GM21515 (cell line): Measurements from ENCODE around the gene LHFPL2.
"Not testable (repeated sequence)": the region's sequence is repeated elsewhere in the genome, so short reads cannot be mapped to it uniquely, and the experiment has no call there.

Experiments used
- ATAC-seq: cut with Tn5 transposase; IDR thresholded peaks from one replicate; pipeline ENCODE4 v1.9.1; 2021; ENCODE audit not compliant: unreplicated experiment

The LHFPL2 gene

DNA sequence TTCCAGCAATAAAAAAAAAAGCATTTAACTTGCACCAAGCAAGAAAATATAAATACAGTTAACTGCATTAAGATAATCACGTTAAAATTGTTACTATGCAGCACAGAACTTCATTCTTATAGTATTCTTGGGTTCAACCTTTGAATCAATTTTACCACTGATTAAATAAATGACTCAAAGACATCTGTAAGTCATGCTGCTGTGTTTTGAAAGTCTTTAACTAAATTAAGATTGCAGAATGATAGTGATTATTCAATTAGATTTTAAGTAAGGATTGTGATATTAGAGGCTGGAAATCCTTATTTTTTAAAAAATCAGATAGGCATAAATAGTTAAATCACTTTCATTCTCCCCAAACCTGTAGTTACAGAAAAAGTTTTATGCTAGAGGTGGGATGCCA lies 171.8 kb downstream of the LHFPL2 start:
- ATAC-seq = no peak

DNA sequence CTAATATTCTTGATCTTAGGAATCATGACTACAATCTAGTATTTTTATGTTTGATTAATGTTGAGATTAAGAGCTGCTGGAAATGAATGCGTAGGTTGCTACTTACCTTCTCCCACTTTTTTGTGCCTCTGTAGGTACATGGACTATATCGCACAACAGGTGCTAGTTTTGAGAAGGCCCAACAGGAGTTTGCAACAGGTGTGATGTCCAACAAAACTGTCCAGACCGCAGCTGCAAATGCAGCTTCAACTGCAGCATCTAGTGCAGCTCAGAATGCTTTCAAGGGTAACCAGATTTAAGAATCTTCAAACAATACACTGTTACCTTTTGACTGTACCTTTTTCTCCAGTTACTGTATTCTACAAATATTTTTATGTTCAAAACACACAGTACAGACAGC lies 173.2 kb downstream of the LHFPL2 start:
- no peak for ATAC-seq

DNA sequence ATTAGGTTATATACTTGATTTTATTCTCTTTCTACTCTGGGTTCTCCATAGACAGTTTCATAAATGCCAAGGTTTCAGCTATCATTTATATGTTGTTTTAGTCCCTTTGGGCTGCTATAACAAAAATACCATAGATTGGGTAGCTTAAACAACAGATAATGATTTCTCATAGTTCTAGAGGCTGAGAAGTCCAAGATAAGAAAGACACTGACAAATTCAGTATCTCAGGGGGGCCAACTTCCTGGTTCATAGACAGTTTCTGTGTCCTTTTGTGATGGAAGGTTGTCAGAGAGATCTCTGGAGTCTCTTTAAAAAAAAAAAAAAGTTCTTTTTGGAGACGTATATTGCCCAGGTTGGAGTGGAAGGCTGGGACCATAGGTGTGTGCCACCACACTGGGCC lies 174.8 kb downstream of the LHFPL2 start:
- no peak for ATAC-seq

DNA sequence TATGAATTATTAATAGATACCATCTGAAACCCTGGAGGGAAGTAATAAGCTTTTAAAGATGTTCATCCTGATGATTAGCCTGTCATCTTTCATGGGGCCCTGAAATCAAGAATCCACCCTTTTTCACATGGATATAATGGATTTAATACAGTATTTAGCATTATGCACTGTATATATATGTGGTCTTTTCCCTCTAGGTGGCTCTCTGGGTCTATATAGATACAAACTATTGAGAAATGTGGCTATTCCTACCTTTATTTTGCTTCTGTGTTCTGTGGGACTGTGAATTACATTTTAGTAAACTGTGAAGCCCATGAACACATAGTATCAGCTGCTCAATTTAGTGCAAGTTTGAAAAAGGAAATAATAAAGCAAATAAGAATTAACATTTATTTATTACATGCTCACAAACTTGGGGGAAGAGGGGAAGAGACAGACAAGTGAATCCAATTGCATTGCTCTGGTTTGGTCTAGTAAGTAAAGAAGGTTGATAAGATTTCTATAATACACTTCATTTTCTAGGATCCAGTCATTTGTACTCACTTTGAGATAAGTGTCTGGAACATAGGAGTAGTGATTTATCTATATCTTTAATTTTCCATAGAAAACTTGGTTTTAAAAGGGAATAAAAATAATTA lies 176.0 kb downstream of the LHFPL2 start:
- no peak for ATAC-seq

DNA sequence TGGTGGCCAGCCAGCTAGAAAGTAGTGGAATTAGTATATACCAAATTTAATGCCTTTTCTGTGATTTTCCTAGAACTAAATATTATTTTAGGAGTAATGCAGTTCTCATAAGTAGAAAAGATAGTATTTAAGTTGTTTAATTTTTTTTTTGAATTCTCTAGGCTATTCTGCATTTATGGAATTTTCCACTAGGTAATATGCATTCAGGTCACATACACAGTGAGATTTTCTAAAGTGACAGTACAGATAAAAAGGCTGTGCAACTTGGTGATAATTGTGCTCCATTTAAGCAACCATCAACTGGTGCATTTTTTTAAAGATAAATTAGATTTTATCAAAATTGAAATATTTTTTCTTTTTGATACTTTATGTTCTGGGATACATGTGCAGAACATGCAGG lies 176.7 kb downstream of the LHFPL2 start:
- ATAC-seq = no peak

DNA sequence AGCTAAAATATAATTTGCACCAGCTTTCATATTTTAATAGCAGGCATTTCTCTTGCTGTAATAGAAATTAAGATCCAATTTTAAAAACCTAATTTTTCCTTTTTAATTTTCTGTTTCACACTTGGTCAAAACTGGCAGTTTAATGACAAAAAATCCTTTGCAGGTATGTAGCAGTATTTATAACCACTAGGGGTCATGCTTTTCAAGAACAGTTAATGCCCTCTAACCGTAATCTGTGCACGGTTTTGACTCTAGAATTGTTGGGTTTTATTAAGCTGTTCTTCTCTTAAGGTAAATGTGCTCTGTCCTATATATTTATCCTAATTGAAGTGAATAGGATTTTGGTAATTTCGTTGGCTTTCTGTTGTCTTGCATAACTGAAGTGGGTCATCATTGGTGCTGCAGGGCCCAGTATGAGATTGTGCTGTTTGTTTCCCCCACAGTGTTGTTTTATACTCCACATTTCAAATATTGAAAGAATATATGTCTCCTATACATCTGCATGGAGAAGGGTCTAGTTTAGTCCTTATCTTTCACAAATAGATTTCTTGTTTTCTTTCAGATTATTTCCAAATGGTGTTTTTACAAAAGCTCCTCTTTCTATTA lies 180.7 kb downstream of the LHFPL2 start:
- ATAC-seq = no peak

DNA sequence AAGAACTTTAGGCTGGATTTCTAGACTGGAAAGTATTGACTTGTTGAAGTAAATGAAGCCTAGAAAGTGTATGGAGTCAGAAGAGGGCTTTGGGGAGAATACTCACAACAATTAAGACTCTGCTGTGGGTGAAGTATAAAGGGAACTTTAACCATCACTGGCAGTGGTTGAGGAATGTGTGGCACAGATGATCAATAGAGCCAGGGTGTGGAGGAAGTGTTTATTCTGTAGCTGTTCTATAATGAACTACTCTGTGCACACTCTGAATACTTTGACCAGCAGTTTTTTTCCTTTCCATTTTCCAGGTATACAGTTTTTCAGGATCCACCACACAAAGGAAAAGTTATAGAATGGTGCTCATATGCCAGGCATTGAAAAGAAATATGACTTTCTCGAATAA lies 181.4 kb downstream of the LHFPL2 start:
- ATAC-seq = no peak

DNA sequence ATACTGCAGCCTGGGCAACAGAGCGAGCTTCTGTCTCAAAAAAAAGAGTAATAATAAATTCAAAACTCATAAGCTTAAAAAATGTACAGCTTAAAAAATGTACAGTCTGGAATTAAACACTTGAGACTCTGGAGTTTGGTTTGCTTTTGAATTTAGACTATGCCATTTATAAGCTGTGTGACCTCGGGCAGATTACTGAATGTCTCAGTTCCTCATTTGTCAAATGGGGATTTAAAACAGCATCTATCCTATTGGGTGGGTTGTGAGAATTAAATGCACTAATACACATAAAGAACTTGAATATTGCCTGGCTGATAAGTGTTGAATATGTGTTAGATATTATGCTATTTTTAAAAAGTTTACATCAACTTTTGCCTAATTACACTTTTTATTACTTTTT lies 189.7 kb downstream of the LHFPL2 start:
- ATAC-seq = no peak

DNA sequence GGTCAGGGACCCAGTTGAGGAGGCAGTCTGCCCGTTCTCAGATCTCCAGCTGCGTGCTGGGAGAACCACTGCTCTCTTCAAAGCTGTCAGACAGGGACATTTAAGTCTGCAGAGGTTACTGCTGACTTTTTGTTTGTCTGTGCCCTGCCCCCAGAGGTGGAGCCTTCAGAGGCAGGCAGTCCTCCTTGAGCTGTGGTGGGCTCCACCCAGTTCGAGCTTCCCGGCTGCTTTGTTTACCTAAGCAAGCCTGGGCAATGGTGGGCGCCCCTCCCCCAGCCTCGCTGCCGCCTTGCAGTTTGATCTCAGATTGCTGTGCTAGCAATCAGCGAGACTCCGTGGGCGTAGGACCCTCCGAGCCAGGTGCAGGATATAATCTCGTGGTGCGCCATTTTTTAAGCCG lies 191.1 kb downstream of the LHFPL2 start:
- not testable (repeated sequence) for ATAC-seq

DNA sequence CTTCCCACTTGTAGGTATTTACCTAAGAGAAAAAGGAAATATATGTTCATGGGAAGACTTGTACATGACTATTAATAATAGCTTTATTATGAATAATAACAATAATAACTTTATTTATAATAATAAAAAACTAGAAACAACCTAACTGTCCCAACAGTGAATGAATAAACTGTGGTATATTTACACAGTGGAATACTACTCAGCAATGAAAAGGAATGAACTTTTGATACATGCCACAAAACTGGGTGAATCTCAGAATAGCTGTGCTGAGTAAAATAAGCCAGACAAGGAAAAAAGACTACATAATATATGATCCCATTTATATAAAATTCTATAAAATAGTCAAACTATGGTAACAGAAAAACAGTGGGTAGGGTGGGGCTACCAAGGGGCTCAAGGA lies 199.5 kb downstream of the LHFPL2 start:
- no peak for ATAC-seq

DNA sequence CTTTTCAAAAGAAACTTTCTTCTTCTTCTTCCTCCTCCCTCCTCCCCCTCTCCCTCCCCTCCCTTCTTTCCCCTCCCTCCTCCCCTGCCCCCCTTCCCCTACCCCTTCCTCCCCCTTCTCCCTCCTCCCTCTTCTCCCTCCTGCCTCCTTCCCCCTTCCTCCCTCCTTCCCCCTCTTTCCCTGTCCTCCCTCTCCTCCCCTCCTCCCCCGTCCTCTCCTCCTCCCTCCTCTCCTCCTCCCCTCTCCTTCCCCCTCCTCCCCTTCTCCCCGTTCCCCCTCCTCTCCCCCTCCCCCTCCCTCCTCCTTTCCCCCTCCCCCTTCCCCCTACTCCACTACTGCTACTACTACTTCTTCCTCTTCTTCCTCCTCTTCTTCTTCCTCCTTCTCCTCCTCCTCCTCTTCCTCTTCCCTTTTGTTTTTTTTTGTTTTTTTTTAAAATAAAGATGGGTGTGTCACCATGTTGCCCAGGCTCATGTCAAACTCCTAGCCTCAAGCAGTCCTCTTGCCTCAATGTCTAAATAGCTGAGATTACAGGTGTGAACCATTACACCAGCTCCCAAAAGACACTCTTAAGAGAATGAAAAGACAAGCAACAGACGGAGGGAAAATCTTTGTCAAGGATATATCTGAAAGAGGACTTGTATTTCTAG lies 200.7 kb downstream of the LHFPL2 start:
- ATAC-seq = no peak
